T-helper 17 cell (primary cell): ENCODE data around the gene GDI2. TPM values are rescaled to one million over a fixed set of nuclear protein-coding genes. Genes with fewer than 3 reads are reported as not detected.
"Not testable (repeated sequence)": the region's sequence is repeated elsewhere in the genome, so short reads cannot be mapped to it uniquely, and the experiment has no call there.

Experiments used
- ATAC-seq: fragments of 150-1000 bp; cut with Tn5 transposase; 2 replicates; pipeline ENCODE4 v1.10.0; 2021; ENCODE audit warnings: mild to moderate bottlenecking, moderate library complexity
- DNase-seq, 3 donors: peaks; one replicate each; pipeline versions ENCODE4 v3.0.0 to v3.0.0-alpha.2; 2020 to 2021
- H3K9me3 ChIP-seq: one replicate; pipeline ENCODE4 v1.7.0; 2013; ENCODE audit warnings: low read length, mild to moderate bottlenecking; ENCODE audit not compliant: control insufficient read depth, poor library complexity, severe bottlenecking
- H3K27ac Mint-ChIP-seq: one replicate; pipeline ENCODE4 v1.8.0; 2022; ENCODE audit warnings: mild to moderate bottlenecking, moderate library complexity, mixed read lengths
- H3K27me3 Mint-ChIP-seq: one replicate; pipeline ENCODE4 v1.8.0; 2022; ENCODE audit warnings: mixed read lengths
- H3K36me3 Mint-ChIP-seq: one replicate; pipeline ENCODE4 v1.8.0; 2022; ENCODE audit warnings: low read depth, mixed read lengths
- H3K4me1 Mint-ChIP-seq: one replicate; pipeline ENCODE4 v1.8.0; 2022; ENCODE audit warnings: mild to moderate bottlenecking, mixed read lengths
- H3K4me3 Mint-ChIP-seq: one replicate; pipeline ENCODE4 v1.8.0; 2022; ENCODE audit warnings: mild to moderate bottlenecking, moderate library complexity, mixed read lengths
- total RNA-seq, 4 donors: library from RNA in 2 of 4; stranded (reverse) in 2 of 4; gene quantifications; one replicate each; pipeline ENCODE4 v1.2.3 and lab custom pipeline; 2022 to 2026

GDI2 gene
- 100 to 1,000 TPM in 1 of 2 donors, 10 to 100 TPM in 1; 95.5 to 109 TPM for total RNA-seq
- total RNA-seq (lab: John Stamatoyannopoulos, UW) = 180 to 309 reads per million in 2 donors

DNA sequence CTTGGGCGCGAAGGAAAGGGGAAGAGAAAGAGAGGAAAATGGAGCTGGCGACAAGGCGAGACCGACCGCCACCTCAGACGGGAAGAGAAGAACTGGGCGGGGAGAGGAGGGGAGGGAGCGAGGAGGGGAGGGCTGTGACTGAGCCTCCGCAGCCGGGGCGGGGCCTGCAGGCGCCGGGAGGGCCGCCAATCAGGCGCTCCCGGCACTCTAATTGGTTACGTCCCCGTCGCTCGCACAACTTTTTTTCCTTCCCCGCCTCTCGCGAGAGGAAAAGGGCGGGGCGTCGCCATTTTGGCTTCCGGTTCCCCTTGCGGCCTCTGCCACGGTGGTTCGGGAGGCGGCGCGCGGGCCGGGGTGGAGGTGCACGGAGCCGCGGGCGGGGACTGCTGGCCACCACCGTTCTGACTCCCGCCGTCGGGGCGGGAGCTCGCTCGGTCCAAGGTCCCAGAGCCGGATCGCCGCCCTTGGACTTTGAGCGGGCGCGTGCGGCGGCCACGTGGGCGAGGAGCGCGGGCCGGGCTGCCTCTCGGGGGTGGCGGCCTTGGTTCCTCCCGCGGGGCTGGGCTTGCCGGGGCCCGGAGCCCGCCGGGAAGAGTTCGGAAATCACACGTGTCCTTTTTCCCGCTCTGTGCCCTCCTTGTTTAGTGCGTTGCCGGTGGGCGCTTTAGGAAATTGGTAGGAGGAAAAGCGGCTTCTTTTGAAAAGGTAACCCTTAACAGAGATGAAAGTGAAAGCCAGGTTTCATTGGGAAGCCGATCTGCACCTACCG is at the start of gene GDI2:
TSS of gene GDI2 (minus strand) at position 94 of the 769 bp plus-strand sequence. CDS start 176 bp downstream, outside the sequence.
- peaks cover 3% of the 10 kb centered on the region for H3K9me3 ChIP-seq
- Mint-ChIP-seq H3K36me3 (peaks cover 7% of the 10 kb centered on the region), H3K27ac (peak within 1 kb of the TSS; percentile 97), H3K4me1 (peaks cover 35% of the 10 kb centered on the region), H3K4me3 (peak within 1 kb of the TSS; percentile 99), H3K27me3 (no peaks in the 10 kb centered on the region)
- peak; percentile 95 for ATAC-seq
- peak; percentile 93 to 96 (median 95) for DNase-seq

DNA sequence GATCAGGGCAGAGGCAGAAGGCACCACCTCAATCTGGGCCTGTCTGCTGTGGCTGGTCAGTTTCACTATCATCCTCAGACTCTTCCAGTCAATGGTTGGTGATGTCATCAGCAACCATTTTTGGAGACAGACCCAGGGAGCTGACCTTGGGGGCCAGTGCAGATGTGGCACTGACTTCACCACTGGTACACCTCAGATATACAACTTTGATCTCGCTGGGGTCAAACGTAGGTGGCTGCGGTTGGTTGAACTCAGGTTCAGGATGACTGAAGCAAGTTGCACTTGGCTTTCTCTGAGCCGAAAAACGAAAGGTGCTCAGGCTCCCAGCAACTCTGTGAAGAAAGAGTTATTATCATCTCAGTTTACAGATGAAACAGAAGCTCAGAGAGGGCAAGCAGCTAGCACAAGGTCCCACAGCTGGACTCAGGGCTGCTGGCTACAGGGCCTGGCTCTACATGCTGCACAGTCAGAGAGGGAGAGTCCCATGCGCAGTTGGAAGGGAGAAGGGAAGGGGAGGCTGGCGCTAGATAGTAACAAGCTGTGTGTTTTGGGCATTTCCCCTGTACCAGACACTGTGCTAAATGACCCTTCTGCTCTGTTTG is 49.2 kb upstream of the GDI2 start:
- no peak for ATAC-seq
- DNase-seq = no peak
- Mint-ChIP-seq H3K27me3 (no peaks in the 10 kb centered on the region), H3K36me3 (peaks cover 4% of the 10 kb centered on the region), H3K4me3 (no peak overlapping the region), H3K27ac (no peak overlapping the region), H3K4me1 (peaks cover 6% of the 10 kb centered on the region)
- H3K9me3 ChIP-seq = no peaks in the 10 kb centered on the region

DNA sequence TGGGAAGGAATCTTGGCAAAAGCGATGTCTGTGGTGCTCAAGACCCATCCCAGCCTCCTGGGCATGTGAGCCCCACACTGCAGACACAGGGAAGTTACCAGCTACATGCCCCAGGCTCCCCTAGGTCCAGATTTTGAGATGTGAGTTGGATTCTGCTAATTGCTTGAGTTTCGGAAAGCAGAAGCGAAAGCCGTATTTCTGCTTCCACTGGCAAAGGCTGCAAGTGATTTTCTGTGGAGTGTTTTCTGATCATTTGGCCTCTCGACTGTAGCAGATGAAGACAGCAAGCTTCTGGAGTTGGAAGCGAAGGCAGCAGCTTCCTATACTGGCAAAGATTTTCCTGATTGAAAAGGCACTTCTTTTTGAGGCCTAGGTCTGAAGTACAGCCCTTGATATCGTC is 46.8 kb upstream of the GDI2 start:
- no peaks in the 10 kb centered on the region for H3K9me3 ChIP-seq
- Mint-ChIP-seq H3K27ac (no peak overlapping the region), H3K27me3 (peaks cover 6% of the 10 kb centered on the region), H3K36me3 (peaks cover 2% of the 10 kb centered on the region), H3K4me3 (no peak overlapping the region), H3K4me1 (no peaks in the 10 kb centered on the region)
- ATAC-seq (no peak), DNase-seq (no peak)

DNA sequence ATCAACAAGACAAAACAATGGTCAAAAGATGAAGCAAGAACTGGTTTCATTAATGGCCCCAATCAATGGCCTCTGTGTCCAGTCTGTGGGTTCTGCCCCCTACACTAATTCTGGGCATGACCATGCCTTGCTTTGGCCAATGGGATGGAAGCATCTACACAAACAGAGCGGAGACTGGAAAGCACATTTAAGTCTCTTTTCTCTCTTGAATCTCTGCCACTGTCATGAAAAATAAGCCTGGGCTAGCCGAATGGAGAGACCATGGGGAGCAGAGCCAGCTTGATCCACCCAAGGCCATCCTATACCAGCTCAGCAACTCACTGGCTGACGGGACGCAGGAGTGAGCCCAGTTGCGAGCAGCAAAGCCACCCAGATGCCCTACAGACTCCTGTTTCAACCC is 45.6 kb upstream of the GDI2 start:
- DNase-seq (no peak), ATAC-seq (no peak)
- Mint-ChIP-seq H3K27me3 (peaks cover 10% of the 10 kb centered on the region), H3K27ac (no peak overlapping the region), H3K4me1 (no peaks in the 10 kb centered on the region), H3K4me3 (no peak overlapping the region), H3K36me3 (peaks cover 3% of the 10 kb centered on the region)
- H3K9me3 ChIP-seq = no peaks in the 10 kb centered on the region

DNA sequence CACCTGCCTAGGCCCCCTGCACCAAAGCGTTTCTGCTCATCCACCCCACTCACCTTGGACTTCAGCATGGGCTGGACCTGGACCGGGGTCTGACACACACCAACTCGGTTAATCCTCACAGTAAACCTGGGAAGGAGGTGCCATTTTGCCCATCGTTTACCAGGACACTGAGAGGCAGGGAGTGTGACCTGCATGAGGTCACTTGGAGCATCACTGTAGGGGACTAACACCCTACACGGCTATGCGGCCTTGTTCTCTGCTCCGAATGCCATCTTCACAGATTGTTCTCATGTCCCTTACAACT is 43.4 kb upstream of the GDI2 start:
- no peaks in the 10 kb centered on the region for H3K9me3 ChIP-seq
- no peak for DNase-seq
- peaks cover 19% of the 10 kb centered on the region for H3K27me3 Mint-ChIP-seq
- peaks cover 3% of the 10 kb centered on the region for H3K36me3 Mint-ChIP-seq
- H3K4me1 Mint-ChIP-seq = peaks cover 3% of the 10 kb centered on the region
- no peak for ATAC-seq
- H3K27ac Mint-ChIP-seq = no peak overlapping the region
- H3K4me3 Mint-ChIP-seq = no peak overlapping the region

DNA sequence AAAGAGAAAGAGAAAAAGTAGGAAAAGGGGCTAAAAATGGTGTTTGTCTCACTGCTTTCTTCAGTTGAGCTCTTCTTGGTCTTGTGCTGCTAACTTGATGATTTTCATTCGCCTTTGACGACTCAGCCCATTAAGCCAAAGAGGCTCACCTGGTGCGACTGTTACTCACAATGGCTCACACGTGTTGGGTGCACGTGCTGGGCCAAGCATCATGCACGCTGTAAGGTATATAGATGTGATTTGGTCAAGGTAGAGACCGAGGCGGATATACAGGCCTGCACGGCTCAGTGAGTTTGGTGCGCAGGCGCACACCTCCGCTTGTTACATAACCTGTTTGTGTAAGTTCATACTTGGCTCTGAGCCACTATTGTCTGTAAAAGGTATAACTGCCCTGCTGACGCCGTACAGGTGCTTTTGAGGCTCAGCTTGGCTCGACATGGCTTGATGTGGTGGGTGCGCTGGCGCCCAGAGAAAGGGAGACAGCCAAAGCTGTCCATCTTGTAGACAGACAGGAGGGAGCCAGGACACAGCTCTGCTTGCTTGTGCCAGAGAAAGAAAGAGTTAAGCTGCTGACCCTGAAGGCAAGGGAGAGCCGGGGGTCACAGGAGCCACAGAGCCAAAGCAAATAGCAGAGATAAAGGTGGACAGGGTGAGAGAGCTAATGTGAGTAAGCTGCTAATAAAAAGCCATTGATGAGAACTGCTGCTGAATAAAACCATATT is 42.9 kb upstream of the GDI2 start:
- ATAC-seq (no peak), DNase-seq (no peak)
- no peak overlapping the region for H3K4me3 Mint-ChIP-seq
- H3K27me3 Mint-ChIP-seq = peaks cover 19% of the 10 kb centered on the region
- H3K4me1 Mint-ChIP-seq = peaks cover 3% of the 10 kb centered on the region
- H3K27ac Mint-ChIP-seq = peak overlapping the region; percentile 34
- H3K9me3 ChIP-seq = no peaks in the 10 kb centered on the region
- peaks cover 3% of the 10 kb centered on the region for H3K36me3 Mint-ChIP-seq

DNA sequence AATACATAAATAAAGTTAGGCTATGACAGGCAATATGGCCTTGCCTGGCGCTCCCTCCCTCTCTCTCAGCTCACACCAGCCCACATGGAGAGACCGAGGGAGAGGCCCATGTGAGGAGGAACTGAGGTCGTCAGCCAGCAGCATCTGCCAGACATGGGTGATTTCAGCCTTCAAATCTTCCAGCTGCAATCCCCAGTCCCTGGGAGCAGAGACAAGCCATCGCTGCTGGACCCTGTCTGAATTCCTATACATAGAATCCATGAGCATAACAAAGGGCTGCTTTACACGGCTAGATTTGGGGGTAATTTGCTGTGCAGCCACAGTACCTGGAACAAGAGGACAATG is 40.9 kb upstream of the GDI2 start:
- no peak overlapping the region for H3K4me3 Mint-ChIP-seq
- peaks cover 3% of the 10 kb centered on the region for H3K36me3 Mint-ChIP-seq
- DNase-seq (no peak), ATAC-seq (no peak)
- peaks cover 19% of the 10 kb centered on the region for H3K27me3 Mint-ChIP-seq
- H3K27ac Mint-ChIP-seq = no peak overlapping the region
- H3K9me3 ChIP-seq = no peaks in the 10 kb centered on the region
- peaks cover 3% of the 10 kb centered on the region for H3K4me1 Mint-ChIP-seq

DNA sequence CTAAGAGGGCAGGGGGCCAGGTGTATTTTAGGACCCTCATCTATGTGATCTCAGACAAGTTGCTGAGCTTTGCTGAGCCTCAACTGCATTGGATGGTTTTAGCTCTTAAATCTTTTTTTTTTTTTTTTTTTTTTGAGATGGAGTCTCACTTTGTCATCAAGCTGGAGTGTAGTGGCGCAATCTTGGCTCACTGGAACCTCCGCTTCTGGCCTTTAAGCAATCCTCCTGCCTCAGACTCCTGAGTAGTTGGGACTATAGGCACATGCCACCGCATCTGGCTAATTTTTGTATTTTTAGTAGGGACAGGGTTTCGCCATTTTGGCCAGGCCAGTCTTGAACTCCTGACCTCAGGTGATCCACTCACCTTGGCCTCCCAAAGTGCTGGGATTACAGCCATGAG is 33.4 kb upstream of the GDI2 start:
- DNase-seq, H3K27me3 Mint-ChIP-seq, ATAC-seq, H3K4me3 Mint-ChIP-seq, H3K36me3 Mint-ChIP-seq, H3K9me3 ChIP-seq, H3K4me1 Mint-ChIP-seq: not testable (repeated sequence)
- H3K27ac Mint-ChIP-seq = peak overlapping the region; percentile 34

DNA sequence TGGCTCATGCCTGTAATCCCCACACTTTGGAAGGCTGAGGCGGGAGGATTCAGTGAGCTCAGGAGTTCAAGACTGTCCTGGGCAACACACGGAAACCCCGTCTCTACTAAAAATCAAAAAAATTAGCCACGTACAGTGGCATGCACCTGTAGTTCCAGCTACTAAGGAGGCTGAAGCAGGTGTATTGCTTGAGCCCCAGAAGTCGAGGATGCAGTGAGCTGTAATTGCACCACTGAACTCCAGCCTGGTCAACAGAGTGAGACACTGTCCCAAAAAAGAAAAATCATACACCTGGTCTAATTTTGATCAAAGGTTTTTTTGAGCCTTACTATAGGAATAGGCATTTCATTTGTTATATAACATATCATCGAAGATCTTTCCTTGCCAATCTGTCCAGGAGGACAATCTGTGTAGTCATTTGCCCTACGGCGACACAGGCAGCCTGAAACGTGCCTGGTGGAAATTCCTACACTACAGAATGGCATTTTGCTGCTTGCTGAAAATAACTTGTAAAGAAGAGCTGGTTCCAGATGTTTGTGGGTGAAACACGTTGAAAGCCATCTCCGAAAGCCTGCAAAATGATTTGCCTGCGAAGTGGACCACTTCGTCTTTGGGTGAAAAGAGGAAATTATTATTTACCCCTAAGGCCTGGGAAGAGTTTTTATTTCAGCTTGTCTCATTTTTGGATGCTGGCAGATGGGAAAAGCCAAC is 31.3 kb upstream of the GDI2 start:
- no peak for ATAC-seq
- H3K27ac Mint-ChIP-seq = peak overlapping the region; percentile 89

DNA sequence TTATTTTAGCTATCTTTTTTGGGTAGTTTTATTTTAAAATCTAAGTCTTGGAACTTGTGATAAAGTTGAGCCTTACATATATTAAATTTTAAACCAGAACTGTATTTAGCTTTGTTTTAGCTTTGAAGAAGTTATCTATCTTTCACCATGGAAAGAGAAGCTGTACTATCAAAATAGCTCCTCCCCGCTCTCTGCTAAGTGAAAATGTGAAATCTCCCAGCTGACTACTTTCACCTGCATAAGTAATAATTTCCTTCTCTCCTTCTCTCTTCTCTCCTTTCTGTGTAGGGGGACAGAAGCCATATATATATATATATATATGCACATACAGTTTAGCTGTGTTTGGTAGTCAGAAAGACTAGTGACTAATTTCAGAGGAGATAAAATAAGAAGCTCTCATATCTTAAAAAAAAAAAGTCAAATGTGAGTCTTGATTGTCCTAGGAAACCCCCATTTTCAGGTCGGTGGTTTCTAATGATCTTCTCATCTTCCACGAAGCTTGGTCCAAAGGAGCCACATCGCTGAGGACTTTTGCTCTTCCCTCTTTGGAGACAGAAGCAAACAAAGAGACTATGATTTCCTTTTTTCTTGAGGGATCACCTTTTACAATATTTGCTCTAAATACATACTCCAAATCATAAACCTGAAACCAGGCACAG is 30.6 kb upstream of the GDI2 start:
- peak overlapping the region; percentile 89 for H3K27ac Mint-ChIP-seq
- peaks cover 8% of the 10 kb centered on the region for H3K4me1 Mint-ChIP-seq
- no peaks in the 10 kb centered on the region for H3K27me3 Mint-ChIP-seq
- no peak for DNase-seq
- no peaks in the 10 kb centered on the region for H3K36me3 Mint-ChIP-seq
- no peak for ATAC-seq
- no peaks in the 10 kb centered on the region for H3K9me3 ChIP-seq
- peak overlapping the region; percentile 28 for H3K4me3 Mint-ChIP-seq

More for the DNA sequence above, 31.3 kb upstream of the GDI2 start:
- no peak for DNase-seq
- H3K36me3 Mint-ChIP-seq = no peaks in the 10 kb centered on the region
- H3K9me3 ChIP-seq = no peaks in the 10 kb centered on the region
- peak overlapping the region; percentile 28 for H3K4me3 Mint-ChIP-seq
- no peaks in the 10 kb centered on the region for H3K27me3 Mint-ChIP-seq
- peaks cover 8% of the 10 kb centered on the region for H3K4me1 Mint-ChIP-seq

DNA sequence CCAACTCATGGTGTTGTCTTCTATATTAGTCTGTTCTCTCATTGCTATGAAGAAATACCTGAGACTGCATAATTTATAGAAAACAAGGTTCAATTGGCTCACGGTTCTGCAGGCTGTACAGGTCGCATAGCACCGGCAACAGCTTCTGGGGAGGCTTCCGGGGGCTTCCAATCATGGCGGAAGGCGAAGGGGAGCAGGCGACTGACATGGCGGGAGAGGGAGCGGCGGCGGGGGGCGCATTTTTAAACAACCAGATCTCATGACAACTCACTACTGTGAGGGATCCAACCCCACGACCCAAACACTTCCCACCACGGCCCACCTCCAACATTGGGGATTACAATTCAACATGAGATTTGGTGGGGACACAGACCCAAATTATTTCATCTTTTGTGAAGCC is 28.7 kb upstream of the GDI2 start:
- no peak overlapping the region for H3K4me3 Mint-ChIP-seq
- H3K27ac Mint-ChIP-seq = peak overlapping the region; percentile 57
- H3K27me3 Mint-ChIP-seq = peaks cover 6% of the 10 kb centered on the region
- H3K36me3 Mint-ChIP-seq = no peaks in the 10 kb centered on the region
- DNase-seq (no peak), ATAC-seq (no peak)
- H3K9me3 ChIP-seq = no peaks in the 10 kb centered on the region
- H3K4me1 Mint-ChIP-seq = peaks cover 8% of the 10 kb centered on the region

DNA sequence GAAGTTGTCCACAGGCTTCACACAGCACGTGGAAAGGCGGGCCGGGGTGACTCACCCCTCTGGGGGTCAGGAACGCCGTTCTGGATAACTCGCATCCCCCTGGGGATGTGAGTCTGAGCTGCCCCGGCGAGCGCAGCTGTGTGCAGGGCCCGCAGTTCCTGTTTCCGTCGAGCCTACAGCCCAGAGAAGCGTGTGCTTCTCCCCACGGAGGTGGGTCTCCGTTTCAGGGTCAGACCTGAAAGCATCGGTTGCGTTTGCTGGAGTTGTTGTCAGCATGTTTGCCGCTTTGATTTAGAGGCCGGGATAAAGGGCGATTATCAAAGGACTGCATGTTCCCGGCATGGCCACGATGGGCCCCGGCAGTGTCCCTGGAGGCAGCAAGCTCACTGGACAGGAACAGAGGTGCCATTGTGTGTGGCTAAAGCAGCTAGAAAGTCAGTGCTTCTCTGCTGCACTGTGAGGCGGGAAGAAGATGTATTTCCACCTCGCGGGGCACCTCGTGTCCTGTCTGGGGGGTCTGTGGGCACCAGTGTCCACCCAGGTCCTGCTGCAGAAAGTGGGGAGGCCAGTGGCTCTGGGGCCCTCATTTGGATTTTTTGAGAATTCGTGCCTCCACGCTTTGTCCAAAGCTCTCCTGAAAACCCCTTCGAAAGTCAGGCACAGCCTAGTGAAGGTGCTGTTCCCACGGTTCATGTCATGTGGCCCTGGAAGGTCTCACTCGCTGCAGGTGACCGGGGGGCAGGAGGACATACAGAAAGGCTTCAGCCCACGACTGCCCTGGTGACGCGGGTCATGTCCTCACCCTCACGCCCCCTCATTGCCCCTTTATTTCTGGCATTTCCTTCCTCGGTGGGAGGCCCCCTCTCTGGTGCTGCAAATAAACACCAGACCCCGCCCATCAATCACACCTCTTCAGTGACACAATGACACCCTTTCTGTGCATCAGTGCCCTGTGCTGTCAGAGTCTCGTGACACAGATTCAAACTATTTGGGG is 27.4 kb upstream of the GDI2 start:
- no peaks in the 10 kb centered on the region for H3K9me3 ChIP-seq
- Mint-ChIP-seq H3K27ac (peak overlapping the region; percentile 57), H3K36me3 (no peaks in the 10 kb centered on the region), H3K4me3 (no peak overlapping the region), H3K4me1 (peaks cover 4% of the 10 kb centered on the region), H3K27me3 (peaks cover 6% of the 10 kb centered on the region)
- DNase-seq (no peak), ATAC-seq (peak; percentile 75)
